Subcutaneous abdominal adipose tissue (tissue), 5 donors: ENCODE data around the gene EIF4G1.

Experiments
- H3K27ac ChIP-seq: one replicate; pipeline ENCODE4 v1.7.0; 2013; ENCODE audit warnings: low read depth, mild to moderate bottlenecking, inconsistent platforms, low read length, moderate library complexity
- H3K27me3 ChIP-seq, 5 donors: one replicate each; pipeline ENCODE4 v1.7.0; 2013; ENCODE audit warnings: low read length in 5 of 5, inconsistent platforms in 1 of 5; ENCODE audit not compliant: control insufficient read depth in 5 of 5, insufficient read depth in 4 of 5
- H3K36me3 ChIP-seq, 5 donors: one replicate each; pipeline ENCODE4 v1.7.0; 2013; ENCODE audit warnings: low read length in 5 of 5; ENCODE audit not compliant: control insufficient read depth in 5 of 5, insufficient read depth in 5 of 5
- H3K4me1 ChIP-seq, 5 donors: one replicate each; pipeline ENCODE4 v1.7.0; 2013; ENCODE audit warnings: low read length in 5 of 5, mild to moderate bottlenecking in 3 of 5, moderate library complexity in 1 of 5; ENCODE audit not compliant: control insufficient read depth in 5 of 5, insufficient read depth in 5 of 5
- H3K4me3 ChIP-seq, 5 donors: one replicate each; pipeline ENCODE4 v1.7.0; 2013; ENCODE audit warnings: low read length in 5 of 5, low read depth in 1 of 5
- H3K9ac ChIP-seq, 5 donors: one replicate each; pipeline ENCODE4 v1.7.0; 2013; ENCODE audit warnings: low read length in 5 of 5, mild to moderate bottlenecking in 4 of 5, moderate library complexity in 3 of 5
- H3K9me3 ChIP-seq, 5 donors: one replicate each; pipeline ENCODE4 v1.7.0; 2013; ENCODE audit warnings: low read length in 5 of 5; ENCODE audit not compliant: control insufficient read depth in 5 of 5
- donor health status: healthy.
- donor health status: healthy.
- donor health status: healthy.
- donor health status: healthy.
- donor health status: healthy.

EIF4G1 gene

GRCh38 chr3:184373422-184373821 lies 59.0 kb downstream of the EIF4G1 start:
- H3K9ac ChIP-seq: no peak overlapping the region
- no peak overlapping the region for H3K27ac ChIP-seq

GRCh38 chr3:184375747-184376461 lies 61.5 kb downstream of the EIF4G1 start:
- no peaks in the 10 kb centered on the region for H3K9me3 ChIP-seq
- no peak overlapping the region for H3K27ac ChIP-seq
- H3K9ac ChIP-seq: no peak overlapping the region
- H3K4me3 ChIP-seq: no peak overlapping the region
- H3K36me3 ChIP-seq: no peaks in the 10 kb centered on the region
- peaks cover 0 to 14% (median 5%) of the 10 kb centered on the region in 5 donors for H3K27me3 ChIP-seq
- H3K4me1 ChIP-seq: peaks cover 3 to 38% (median 34%) of the 10 kb centered on the region in 5 donors

More at GRCh38 chr3:184373422-184373821, 59.0 kb downstream of the EIF4G1 start:
- H3K9me3 ChIP-seq: no peaks in the 10 kb centered on the region
- H3K4me3 ChIP-seq: no peak overlapping the region
- H3K27me3 ChIP-seq: peaks cover 0 to 2% (median 0%) of the 10 kb centered on the region in 5 donors
- peaks cover 3 to 30% (median 28%) of the 10 kb centered on the region in 5 donors for H3K4me1 ChIP-seq
- peaks cover 0 to 6% (median 4%) of the 10 kb centered on the region in 5 donors for H3K36me3 ChIP-seq

- Histone ChIP-seq H3K9me3 (no peaks in the 10 kb centered on the region), H3K9ac (peak overlapping the region in 2 of 5 donors; percentile 7 to 16), H3K4me3 (no peak overlapping the region), H3K36me3 (peaks cover 0 to 5% (median 0%) of the 10 kb centered on the region in 5 donors), H3K27ac (no peak overlapping the region), H3K27me3 (peaks cover 0 to 21% (median 5%) of the 10 kb centered on the region in 5 donors), H3K4me1 (peaks cover 3 to 48% (median 38%) of the 10 kb centered on the region in 5 donors)
Observed at GRCh38 chr3:184377374-184377773, 63.0 kb downstream of the EIF4G1 start.

GRCh38 chr3:184377882-184378445 lies 63.6 kb downstream of the EIF4G1 start, which contains the start of gene THPO:
THPO (minus strand) TSS chr3:184378207; CDS start chr3:184376259, 1,948 bp downstream.
- H3K27ac ChIP-seq: peak within 1 kb of the TSS; percentile 73
- peaks cover 3 to 46% (median 38%) of the 10 kb centered on the region in 5 donors for H3K4me1 ChIP-seq
- H3K27me3 ChIP-seq: peaks cover 0 to 21% (median 5%) of the 10 kb centered on the region in 5 donors
- H3K9ac ChIP-seq: peak within 1 kb of the TSS in 4 of 5 donors; percentile 13 to 65 (median 40)
- H3K9me3 ChIP-seq: no peaks in the 10 kb centered on the region
- peaks cover 0 to 11% (median 3%) of the 10 kb centered on the region in 5 donors for H3K36me3 ChIP-seq
- peak within 1 kb of the TSS in 3 of 5 donors; percentile 17 to 48 (median 31) for H3K4me3 ChIP-seq

GRCh38 chr3:184378651-184379357 lies 64.4 kb downstream of the EIF4G1 start:
- peak overlapping the region; percentile 73 for H3K27ac ChIP-seq
- H3K4me1 ChIP-seq: peaks cover 0 to 41% (median 38%) of the 10 kb centered on the region in 5 donors
- H3K9ac ChIP-seq: peak overlapping the region in 3 of 5 donors; percentile 57 to 65 (median 64)
- H3K9me3 ChIP-seq: no peaks in the 10 kb centered on the region
- peak overlapping the region in 3 of 5 donors; percentile 31 to 48 (median 39) for H3K4me3 ChIP-seq
- H3K36me3 ChIP-seq: peaks cover 0 to 16% (median 7%) of the 10 kb centered on the region in 5 donors
- H3K27me3 ChIP-seq: peaks cover 0 to 21% (median 5%) of the 10 kb centered on the region in 5 donors

- peak within 1 kb of the TSS; percentile 35 to 66 (median 59) for H3K4me3 ChIP-seq
- H3K9me3 ChIP-seq: no peaks in the 10 kb centered on the region
- peak within 1 kb of the TSS; percentile 73 for H3K27ac ChIP-seq
- H3K9ac ChIP-seq: peak within 1 kb of the TSS in 3 of 5 donors; percentile 57 to 65 (median 64)
- peaks cover 0 to 21% (median 5%) of the 10 kb centered on the region in 5 donors for H3K27me3 ChIP-seq
- peaks cover 0 to 41% (median 38%) of the 10 kb centered on the region in 5 donors for H3K4me1 ChIP-seq
- peaks cover 0 to 16% (median 7%) of the 10 kb centered on the region in 5 donors for H3K36me3 ChIP-seq
Observed at GRCh38 chr3:184379358-184380184, 65.2 kb downstream of the EIF4G1 start, which contains the start of gene CHRD. CHRD (plus strand) TSS chr3:184380054; CDS start chr3:184380319, 265 bp downstream.

GRCh38 chr3:184380185-184380626 lies 65.8 kb downstream of the EIF4G1 start:
- peaks cover 0 to 19% (median 7%) of the 10 kb centered on the region in 5 donors for H3K36me3 ChIP-seq
- no peak overlapping the region for H3K27ac ChIP-seq
- H3K9ac ChIP-seq: no peak overlapping the region
- peak overlapping the region in 4 of 5 donors; percentile 55 to 66 (median 62) for H3K4me3 ChIP-seq
- H3K27me3 ChIP-seq: peaks cover 0 to 21% (median 5%) of the 10 kb centered on the region in 5 donors
- H3K4me1 ChIP-seq: peaks cover 0 to 41% (median 38%) of the 10 kb centered on the region in 5 donors
- no peaks in the 10 kb centered on the region for H3K9me3 ChIP-seq

GRCh38 chr3:184380627-184381260 lies 66.3 kb downstream of the EIF4G1 start:
- Histone ChIP-seq H3K27me3 (peaks cover 0 to 21% (median 5%) of the 10 kb centered on the region in 5 donors), H3K27ac (no peak overlapping the region), H3K4me1 (peaks cover 0 to 41% (median 38%) of the 10 kb centered on the region in 5 donors), H3K9me3 (no peaks in the 10 kb centered on the region), H3K9ac (peak overlapping the region in 2 of 5 donors; percentile 32 to 51), H3K4me3 (peak overlapping the region; percentile 35 to 66 (median 59)), H3K36me3 (peaks cover 0 to 20% (median 7%) of the 10 kb centered on the region in 5 donors)
